Ascending aorta (tissue), 2 donors: ENCODE results near the gene LIN28A. TPM values are rescaled to one million over a fixed set of nuclear protein-coding genes. Genes with fewer than 3 reads are reported as not detected.

Experiments used
- DNase-seq, 2 donors: peaks; one replicate each; pipeline ENCODE4 v3.0.0-alpha.2; 2019; ENCODE audit warnings: low spot score in 2 of 2
- H3K27ac ChIP-seq, 2 donors: fragments of 200-600 bp; sonication (generic); one replicate each; pipeline ENCODE4 v1.5.1; 2016 to 2017; ENCODE audit warnings: mild to moderate bottlenecking in 1 of 2
- H3K27me3 ChIP-seq: fragments of 200-600 bp; sonication (generic); one replicate; pipeline ENCODE4 v1.5.1; 2017
- H3K36me3 ChIP-seq, 2 donors: fragments of 200-600 bp; sonication (generic); one replicate each; pipeline ENCODE4 v1.5.1; 2016
- H3K4me1 ChIP-seq, 2 donors: fragments of 200-600 bp; sonication (generic); one replicate each; pipeline ENCODE4 v1.5.1; 2016 to 2017; ENCODE audit warnings: mild to moderate bottlenecking in 1 of 2
- H3K4me3 ChIP-seq, 2 donors: fragments of 200-600 bp; sonication (generic); one replicate each; pipeline ENCODE4 v1.5.1; 2016 to 2017; ENCODE audit warnings: mild to moderate bottlenecking in 1 of 2
- H3K9me3 ChIP-seq, 2 donors: fragments of 200-600 bp; sonication (generic); one replicate each; pipeline ENCODE4 v1.5.1; 2016
- CTCF ChIP-seq, 3 experiments: fragments of 200-600 bp in 2 of 3; fragments of 450-650 bp in 1 of 3; sonication (generic) in 2 of 3; IDR thresholded peaks; one replicate each; pipeline ENCODE4 v1.5.1; 2016 to 2019; ENCODE audit warnings: antibody characterized with exemption in 3 of 3, mild to moderate bottlenecking in 1 of 3, moderate library complexity in 1 of 3
- intact Hi-C: fragments of 100-400 bp; cut with DNase I; formaldehyde crosslinking; loops from one replicate; pipeline ENCODE4 v1.15.1; 2023
- total RNA-seq: library from RNA; depleted of rRNA; stranded (reverse); fragments of >200 nt; gene quantifications from one replicate; pipeline ENCODE4 v1.1.0, GENCODE V29; 2016

LIN28A gene
- total RNA-seq, 1 donor from 2014 or later, result not detected

- intact Hi-C loops, result no loop called here
- H3K36me3 ChIP-seq, result no peaks in the 10 kb centered on the region
- no peak for TF ChIP-seq CTCF (IDR thresholded peaks at IDR 0.05)
- H3K27me3 ChIP-seq, result peaks cover 25% of the 10 kb centered on the region
- DNase-seq, result no peak
- no peaks in the 10 kb centered on the region for H3K9me3 ChIP-seq
- H3K4me3 ChIP-seq, result no peak overlapping the region
- H3K27ac ChIP-seq, result no peak overlapping the region
- no peaks in the 10 kb centered on the region for H3K4me1 ChIP-seq
Observed at GRCh38 chr1:26413031-26413430, 2.4 kb downstream of the LIN28A start.

GRCh38 chr1:26417111-26417759, 6.6 kb downstream of the LIN28A start:
- intact Hi-C loops, result no loop called here
- H3K9me3 ChIP-seq, result no peaks in the 10 kb centered on the region
- H3K4me1 ChIP-seq, result no peaks in the 10 kb centered on the region
- H3K27me3 ChIP-seq, result peaks cover 11% of the 10 kb centered on the region
- H3K36me3 ChIP-seq, result no peaks in the 10 kb centered on the region
- peak in 1 of 2 donors; percentile 72 for DNase-seq
- TF ChIP-seq CTCF (IDR thresholded peaks at IDR 0.05), result peak; percentile 35 to 65 (median 59)
- H3K4me3 ChIP-seq, result no peak overlapping the region
- H3K27ac ChIP-seq, result no peak overlapping the region

- TF ChIP-seq CTCF (IDR thresholded peaks at IDR 0.05), result no peak
- Histone ChIP-seq H3K36me3 (no peaks in the 10 kb centered on the region), H3K9me3 (no peaks in the 10 kb centered on the region), H3K27me3 (peaks cover 11% of the 10 kb centered on the region), H3K4me3 (no peak overlapping the region), H3K4me1 (no peaks in the 10 kb centered on the region), H3K27ac (no peak overlapping the region)
- no peak for DNase-seq
- intact Hi-C loops, result no loop called here
Observed at GRCh38 chr1:26418865-26419349, 8.3 kb downstream of the LIN28A start.

- no peak for DNase-seq
- Histone ChIP-seq H3K27ac (no peak overlapping the region), H3K27me3 (peaks cover 11% of the 10 kb centered on the region), H3K4me1 (no peaks in the 10 kb centered on the region), H3K9me3 (no peaks in the 10 kb centered on the region), H3K4me3 (no peak overlapping the region), H3K36me3 (no peaks in the 10 kb centered on the region)
- intact Hi-C loops, result no loop called here
- TF ChIP-seq CTCF (IDR thresholded peaks at IDR 0.05), result no peak
Observed at GRCh38 chr1:26419494-26419893, 8.9 kb downstream of the LIN28A start.

- peaks cover 3 to 9% of the 10 kb centered on the region in 2 donors for H3K4me1 ChIP-seq
- no peak for TF ChIP-seq CTCF (IDR thresholded peaks at IDR 0.05)
- H3K4me3 ChIP-seq, result no peak overlapping the region
- intact Hi-C loops, result loop anchor here (10.0 kb wide), 1 partner anchor 265 kb away; the partner anchor contains the start of genes C1orf232 and ZNF593
- no peak overlapping the region for H3K27ac ChIP-seq
- H3K36me3 ChIP-seq, result no peaks in the 10 kb centered on the region
- no peaks in the 10 kb centered on the region for H3K9me3 ChIP-seq
- DNase-seq, result peak in 1 of 2 donors; percentile 39
- no peaks in the 10 kb centered on the region for H3K27me3 ChIP-seq
Observed at GRCh38 chr1:26429721-26430120, 19.1 kb downstream of the LIN28A start.
